ENCODE measurements around the gene APOA4. TPM values are rescaled to one million over a fixed set of nuclear protein-coding genes. Genes with fewer than 3 reads are reported as not detected.

Gene APOA4
- total and polyA plus RNA-seq, 2 of the 13 experiments (the other 11 are each of a cell fraction or from before 2014, with no cell fraction given): 3.8 to 7.2 TPM

GRCh38 chr11:116792144-116792868 is 30.8 kb downstream of the APOA4 start (continued):
- no peak for TF ChIP-seq SOX13 (IDR thresholded peaks at IDR 0.05)
- TF ChIP-seq SOX13 (CRISPR knock-in tag; conservative IDR thresholded peaks at IDR 0.05 in 1 of 2, IDR thresholded peaks at IDR 0.05 in 1 of 2): peak in 1 of 2 experiments; percentile 68; a peak in 1 of 4 replicates
- 0 out of 2 replicates have a peak, but pooled peaks have one; percentile 40 for TF ChIP-seq JUN (CRISPR knock-in tag; IDR thresholded peaks at IDR 0.05)
- no peak for TF ChIP-seq FOXP1 (IDR thresholded peaks at IDR 0.05)
- peak; percentile 25; the same call in 1 of the 2 replicates for TF ChIP-seq FOXP1 (CRISPR knock-in tag; IDR thresholded peaks at IDR 0.05)
- TF ChIP-seq ZNF652 (CRISPR knock-in tag; IDR thresholded peaks at IDR 0.05; ENCODE audit: borderline replicate concordance, low read depth): peak; percentile 98
- peak; percentile 31; the same call in 1 of the 2 replicates for TF ChIP-seq BHLHE40 (IDR thresholded peaks at IDR 0.05; ENCODE audit: low read length)
- TF ChIP-seq THAP9 (CRISPR knock-in tag; IDR thresholded peaks at IDR 0.05; ENCODE audit: borderline replicate concordance): no peak; the same call in 1 of the 2 replicates
- no peak; the same call in 1 of the 2 replicates for TF ChIP-seq GMEB1 (CRISPR knock-in tag; IDR thresholded peaks at IDR 0.05; ENCODE audit: borderline replicate concordance)
- no peak for TF ChIP-seq ZNF34 (CRISPR knock-in tag; IDR thresholded peaks at IDR 0.05; ENCODE audit: borderline replicate concordance)
- peak; percentile 81 for TF ChIP-seq PATZ1 (CRISPR knock-in tag; IDR thresholded peaks at IDR 0.05)
- 0 out of 2 replicates have a peak, but pooled peaks have one; percentile 64 for TF ChIP-seq ZNF564 (CRISPR knock-in tag; IDR thresholded peaks at IDR 0.05)
- no peak for TF ChIP-seq HDAC6 (IDR thresholded peaks at IDR 0.05; ENCODE audit: low read depth, low read length)
- peak; percentile 92 to 99 for TF ChIP-seq NR2F1 (CRISPR knock-in tag; IDR thresholded peaks at IDR 0.05)
- TF ChIP-seq KMT2A (CRISPR knock-in tag; IDR thresholded peaks at IDR 0.05): no peak
- no peak for TF ChIP-seq NR1H2 (CRISPR knock-in tag; IDR thresholded peaks at IDR 0.05; ENCODE audit: borderline replicate concordance, low read depth)
- 0 out of 2 replicates have a peak, but pooled peaks have one; percentile 46 for TF ChIP-seq ZBTB38 (CRISPR knock-in tag; IDR thresholded peaks at IDR 0.05)
- TF ChIP-seq ARNTL (CRISPR knock-in tag; IDR thresholded peaks at IDR 0.05): peak; percentile 86
- peak; percentile 86 for TF ChIP-seq SKIL (CRISPR knock-in tag; IDR thresholded peaks at IDR 0.05; ENCODE audit: borderline replicate concordance)
- peak; percentile 72; the same call in 1 of the 2 replicates for TF ChIP-seq ISL2 (CRISPR knock-in tag; IDR thresholded peaks at IDR 0.05)
- TF ChIP-seq PHB2 (IDR thresholded peaks at IDR 0.05; ENCODE audit: partially characterized antibody): no peak

Data from HepG2 (cell line).